ENCODE data around the gene CDC42.
A peak's percentile ranks its signal among the peaks of the same experiment; 100 is the strongest.

DNA sequence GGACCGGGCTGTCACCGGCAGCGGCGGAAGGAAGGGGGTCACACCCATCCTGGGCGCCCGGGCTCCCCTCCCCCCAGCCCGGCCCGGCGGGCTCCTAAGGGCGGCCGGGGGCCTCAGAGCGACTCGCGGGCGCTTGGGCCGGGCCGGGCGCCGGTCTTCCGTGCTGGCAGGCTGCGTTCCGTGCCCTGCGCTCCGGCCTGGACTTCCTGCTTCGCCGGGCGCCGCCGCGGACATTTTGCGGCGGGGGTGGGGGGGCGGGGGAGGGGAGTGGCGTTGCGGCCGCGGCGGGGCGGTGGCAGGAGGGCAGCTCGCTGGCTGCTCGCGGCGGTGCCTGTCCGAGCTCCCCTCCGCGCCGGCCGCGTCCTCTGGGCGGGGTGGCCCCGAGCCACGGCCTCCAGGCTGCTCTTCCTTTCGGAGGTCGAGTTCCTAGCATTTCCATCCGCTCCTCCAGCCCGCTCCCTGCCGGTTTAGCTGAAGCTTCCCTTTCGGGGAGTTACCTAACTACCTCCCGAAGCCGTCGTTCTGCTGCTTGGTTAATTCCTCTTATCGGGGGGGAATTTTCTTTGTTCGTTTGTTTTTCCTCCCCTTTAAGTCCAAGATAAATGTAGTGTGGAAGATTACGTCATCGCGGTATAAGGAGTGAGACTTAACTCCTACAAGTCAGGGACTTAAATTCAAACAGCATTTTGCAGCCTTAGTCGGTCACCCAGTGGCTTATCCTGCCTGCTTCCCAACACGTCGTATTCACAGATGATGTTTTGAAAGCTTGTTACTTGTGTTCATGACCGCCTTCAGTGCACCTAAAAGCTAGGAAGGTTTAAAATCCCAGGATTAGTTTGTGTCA, 730 bp downstream of the CDC42 start:
- TF ChIP-seq, protein P1, sequence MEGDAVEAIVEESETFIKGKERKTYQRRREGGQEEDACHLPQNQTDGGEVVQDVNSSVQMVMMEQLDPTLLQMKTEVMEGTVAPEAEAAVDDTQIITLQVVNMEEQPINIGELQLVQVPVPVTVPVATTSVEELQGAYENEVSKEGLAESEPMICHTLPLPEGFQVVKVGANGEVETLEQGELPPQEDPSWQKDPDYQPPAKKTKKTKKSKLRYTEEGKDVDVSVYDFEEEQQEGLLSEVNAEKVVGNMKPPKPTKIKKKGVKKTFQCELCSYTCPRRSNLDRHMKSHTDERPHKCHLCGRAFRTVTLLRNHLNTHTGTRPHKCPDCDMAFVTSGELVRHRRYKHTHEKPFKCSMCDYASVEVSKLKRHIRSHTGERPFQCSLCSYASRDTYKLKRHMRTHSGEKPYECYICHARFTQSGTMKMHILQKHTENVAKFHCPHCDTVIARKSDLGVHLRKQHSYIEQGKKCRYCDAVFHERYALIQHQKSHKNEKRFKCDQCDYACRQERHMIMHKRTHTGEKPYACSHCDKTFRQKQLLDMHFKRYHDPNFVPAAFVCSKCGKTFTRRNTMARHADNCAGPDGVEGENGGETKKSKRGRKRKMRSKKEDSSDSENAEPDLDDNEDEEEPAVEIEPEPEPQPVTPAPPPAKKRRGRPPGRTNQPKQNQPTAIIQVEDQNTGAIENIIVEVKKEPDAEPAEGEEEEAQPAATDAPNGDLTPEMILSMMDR (IDR thresholded peaks at IDR 0.05), result no peak
- TF ChIP-seq POLR2AphosphoS5 (IDR thresholded peaks at IDR 0.05), result peak in 3 of 4 donors; percentile 21 to 53 (median 35)
